HEK293 (cell line): ENCODE data around the gene ADGRF3.
A peak's percentile ranks its signal among the peaks of the same experiment; 100 is the strongest.

Experiments used
- CTCF ChIA-PET: fragments of 350-600 bp; formaldehyde crosslinking; extraction: SDS; loops from one replicate; lab custom pipeline; 2021; ENCODE audit warnings: antibody characterized with exemption; lab: Yijun Ruan, JAX
- POLR2A ChIA-PET: fragments of 300-600 bp; formaldehyde crosslinking; extraction: SDS; loops from one replicate; lab custom pipeline; 2020; ENCODE audit warnings: antibody characterized with exemption, inconsistent platforms; lab: Yijun Ruan, JAX
- H3K27ac ChIP-seq: fragments of 200-500 bp; sonication (Bioruptor generic); 2 replicates; pipeline ENCODE4 v1.5.1; 2014; ENCODE audit warnings: low read depth, low read length, control low read depth, inconsistent platforms; ENCODE audit errors: extremely low read depth
- H3K36me3 ChIP-seq, 2 experiments: fragments of 200-500 bp in 1 of 2; sonication (Bioruptor generic) in 1 of 2; 1 replicate in 1 of 2; 2 replicates in 1 of 2; pipeline ENCODE4 v1.5.1; 2014 to 2017; ENCODE audit warnings: inconsistent platforms in 2 of 2, low read length in 2 of 2; ENCODE audit not compliant: control insufficient read depth in 2 of 2, insufficient read depth in 1 of 2
- H3K4me1 ChIP-seq: fragments of 200-500 bp; sonication (Bioruptor generic); 2 replicates; pipeline ENCODE4 v1.5.1; 2014; ENCODE audit warnings: mild to moderate bottlenecking, low read length, inconsistent platforms; ENCODE audit not compliant: control insufficient read depth, insufficient read depth
- H3K4me3 ChIP-seq: 2 replicates; pipeline ENCODE4 v1.5.1; 2011; ENCODE audit warnings: low read depth, mild to moderate bottlenecking, control low read depth, low read length, moderate library complexity
- H3K9me3 ChIP-seq: fragments of 200-500 bp; sonication (Bioruptor generic); 2 replicates; pipeline ENCODE4 v1.5.1; 2014; ENCODE audit warnings: low read depth, low read length, inconsistent platforms; ENCODE audit not compliant: control insufficient read depth, insufficient read depth
- CTCF ChIP-seq: fragments of 450-650 bp; formaldehyde crosslinking; IDR thresholded peaks from 2 replicates; pipeline ENCODE4 v1.5.1; 2016; ENCODE audit warnings: missing biosample characterization, missing genetic modification characterization
- HOXA7 ChIP-seq: sonication (generic); formaldehyde crosslinking; IDR thresholded peaks from 2 replicates; pipeline ENCODE4 v1.8.1; 2022; ENCODE audit warnings: missing genetic modification reagents, borderline replicate concordance
- PRDM10 ChIP-seq: fragments of 450-650 bp; formaldehyde crosslinking; IDR thresholded peaks from 2 replicates; pipeline ENCODE4 v1.5.1; 2016; ENCODE audit warnings: missing biosample characterization, missing genetic modification characterization
- PRDM2 ChIP-seq: fragments of 450-650 bp; formaldehyde crosslinking; IDR thresholded peaks from 2 replicates; pipeline ENCODE4 v1.5.1; 2016; ENCODE audit warnings: missing biosample characterization, missing genetic modification characterization, borderline replicate concordance
- RBAK ChIP-seq: fragments of 450-650 bp; formaldehyde crosslinking; IDR thresholded peaks from 2 replicates; pipeline ENCODE4 v1.5.1; 2016; ENCODE audit warnings: missing biosample characterization, missing genetic modification characterization
- SP3 ChIP-seq: fragments of 450-650 bp; formaldehyde crosslinking; IDR thresholded peaks from 2 replicates; pipeline ENCODE4 v1.5.1; 2016; ENCODE audit warnings: missing biosample characterization, missing genetic modification characterization
- TRIM28 ChIP-seq: IDR thresholded peaks from 2 replicates; pipeline ENCODE4 v1.6.1; 2011; ENCODE audit warnings: low read length, control low read depth, borderline replicate concordance
- ZBTB7A ChIP-seq: fragments of 450-650 bp; formaldehyde crosslinking; IDR thresholded peaks from 2 replicates; pipeline ENCODE4 v1.5.1; 2016; ENCODE audit warnings: low read depth, missing biosample characterization, missing genetic modification characterization
- ZEB2 ChIP-seq: fragments of 450-650 bp; formaldehyde crosslinking; IDR thresholded peaks from 2 replicates; pipeline ENCODE4 v1.5.1; 2016; ENCODE audit warnings: missing biosample characterization, missing genetic modification characterization
- ZFHX2 ChIP-seq: fragments of 450-650 bp; formaldehyde crosslinking; conservative IDR thresholded peaks from 2 replicates; pipeline ENCODE4 v1.5.1; 2016; ENCODE audit warnings: missing biosample characterization, missing genetic modification characterization
- ZFP41 ChIP-seq: fragments of 450-650 bp; formaldehyde crosslinking; IDR thresholded peaks from 2 replicates; pipeline ENCODE4 v1.5.1; 2016; ENCODE audit warnings: missing biosample characterization, missing genetic modification characterization, borderline replicate concordance
- ZNF132 ChIP-seq: fragments of 450-650 bp; formaldehyde crosslinking; IDR thresholded peaks from 2 replicates; pipeline ENCODE4 v1.5.1; 2017; ENCODE audit warnings: missing biosample characterization, missing genetic modification characterization, borderline replicate concordance
- ZNF311 ChIP-seq: fragments of 450-650 bp; formaldehyde crosslinking; IDR thresholded peaks from 2 replicates; pipeline ENCODE4 v1.5.1; 2017; ENCODE audit warnings: missing biosample characterization, missing genetic modification characterization, borderline replicate concordance
- ZNF529 ChIP-seq: fragments of 450-650 bp; formaldehyde crosslinking; IDR thresholded peaks from 2 replicates; pipeline ENCODE4 v1.5.1; 2017; ENCODE audit warnings: missing genetic modification characterization, missing biosample characterization; ENCODE audit not compliant: insufficient replicate concordance
- ZNF600 ChIP-seq: fragments of 450-650 bp; formaldehyde crosslinking; IDR thresholded peaks from 2 replicates; pipeline ENCODE4 v1.5.1; 2016; ENCODE audit warnings: missing biosample characterization, missing genetic modification characterization
- ZNF76 ChIP-seq: fragments of 450-650 bp; formaldehyde crosslinking; IDR thresholded peaks from 2 replicates; pipeline ENCODE4; 2016; ENCODE audit warnings: low read depth, missing biosample characterization, missing genetic modification characterization, borderline replicate concordance
- ZNF776 ChIP-seq: fragments of 450-650 bp; formaldehyde crosslinking; IDR thresholded peaks from 2 replicates; pipeline ENCODE4 v1.5.0; 2017; ENCODE audit warnings: missing biosample characterization, missing genetic modification characterization, borderline replicate concordance
- ZNF837 ChIP-seq: fragments of 450-650 bp; formaldehyde crosslinking; IDR thresholded peaks from 2 replicates; pipeline ENCODE4 v1.5.1; 2016; ENCODE audit warnings: missing biosample characterization, missing genetic modification characterization

Gene ADGRF3

GRCh38 chr2:26395394-26395793 is 48.8 kb upstream of the ADGRF3 start:
- ChIA-PET CTCF (interaction anchor here (1.4 kb wide), 1 partner anchor 445 kb away, joined by 8 read pairs; no protein-coding TSS in a partner anchor), POLR2A (no interaction called here)
- H3K36me3 ChIP-seq: peaks cover 0 to 5% of the 10 kb centered on the region in 2 experiments; a peak in 2 of 3 replicates
- TF ChIP-seq CTCF (tag by site-specific recombination): 0 out of 2 replicates have a peak, but pooled peaks have one; percentile 20
- TF ChIP-seq SP3 (tag by site-specific recombination): no peak
- TF ChIP-seq ZFP41 (tag by site-specific recombination): no peak
- no peak overlapping the region for H3K4me3 ChIP-seq
- H3K9me3 ChIP-seq: no peaks in the 10 kb centered on the region
- no peaks in the 10 kb centered on the region for H3K4me1 ChIP-seq
- H3K27ac ChIP-seq: no peak overlapping the region

GRCh38 chr2:26394694-26395093 is 48.1 kb upstream of the ADGRF3 start:
- Histone ChIP-seq H3K27ac (no peak overlapping the region), H3K9me3 (no peaks in the 10 kb centered on the region)
- TF ChIP-seq RBAK (tag by site-specific recombination) (no peak), ZNF132 (tag by site-specific recombination) (no peak), ZBTB7A (tag by site-specific recombination) (no peak), ZNF529 (no peak), ZFHX2 (tag by site-specific recombination) (no peak), HOXA7 (CRISPR knock-in tag) (no peak), PRDM2 (tag by site-specific recombination) (no peak), ZEB2 (tag by site-specific recombination) (no peak), ZNF776 (no peak), ZNF311 (tag by site-specific recombination) (no peak), ZNF600 (no peak), PRDM10 (no peak), ZNF837 (tag by site-specific recombination) (no peak), TRIM28 (no peak), ZNF76 (tag by site-specific recombination) (no peak)

More at GRCh38 chr2:26394694-26395093, 48.1 kb upstream of the ADGRF3 start:
- Histone ChIP-seq H3K4me1 (no peaks in the 10 kb centered on the region), H3K4me3 (no peak overlapping the region), H3K36me3 (peaks cover 0 to 10% of the 10 kb centered on the region in 2 experiments; a peak in 2 of 3 replicates)
- CTCF ChIA-PET: interaction anchor here (1.4 kb wide), 1 partner anchor 444 kb away, joined by 8 read pairs; no protein-coding TSS in a partner anchor
- POLR2A ChIA-PET: no interaction called here
